ENCODE measurements around the gene TCEANC2. TPM values are rescaled to one million over a fixed set of nuclear protein-coding genes. Genes with fewer than 3 reads are reported as not detected.

Gene TCEANC2
- total RNA-seq, 4 donors from 2014 or later, result 4.3 to 5.8 (median 4.4) TPM

- Histone ChIP-seq H3K36me3 (no peaks in the 10 kb centered on the region), H3K27me3 (no peaks in the 10 kb centered on the region), H3K27ac (no peak overlapping the region), H3K4me1 (no peaks in the 10 kb centered on the region), H3K9me3 (no peaks in the 10 kb centered on the region), H3K4me3 (replicated peaks in 1 of 3) (no peak overlapping the region)
- 88 to 98% methylated on average over 3 of the region's 3 CpGs for WGBS, 2 donors
- no peak for TF ChIP-seq POLR2A (IDR thresholded peaks at IDR 0.05)
- TF ChIP-seq CTCF (IDR thresholded peaks at IDR 0.05), result no peak
- intact Hi-C loops (cut with DNase I), result no loop called here
- no peak for DNase-seq
These were observed 62.1 kb downstream of the TCEANC2 start for GRCh38 chr1:54115520-54115919.

- TF ChIP-seq POLR2A (IDR thresholded peaks at IDR 0.05), result no peak
- no peak for TF ChIP-seq CTCF (IDR thresholded peaks at IDR 0.05)
- 80 to 86% methylated on average over 11 of the region's 11 CpGs for WGBS, 2 donors
- DNase-seq, result no peak
- Histone ChIP-seq H3K36me3 (no peaks in the 10 kb centered on the region), H3K27me3 (no peaks in the 10 kb centered on the region), H3K4me1 (peaks cover 0 to 11% of the 10 kb centered on the region in 2 donors), H3K9me3 (no peaks in the 10 kb centered on the region), H3K4me3 (replicated peaks in 1 of 3) (no peak overlapping the region), H3K27ac (no peak overlapping the region)
- intact Hi-C loops (cut with DNase I), result no loop called here
These were observed 64.6 kb downstream of the TCEANC2 start for GRCh38 chr1:54117815-54118563.

- DNase-seq, result no peak
- H3K9me3 ChIP-seq, result no peaks in the 10 kb centered on the region
- no peak overlapping the region for H3K27ac ChIP-seq
- no peaks in the 10 kb centered on the region for H3K27me3 ChIP-seq
- H3K36me3 ChIP-seq, result no peaks in the 10 kb centered on the region
- no peak overlapping the region for H3K4me3 ChIP-seq (replicated peaks in 1 of 3)
- intact Hi-C loops (cut with DNase I), result no loop called here
- WGBS, 2 donors, result 71 to 72% methylated on average over 8 of the region's 8 CpGs
- no peak for TF ChIP-seq CTCF (IDR thresholded peaks at IDR 0.05)
- peaks cover 0 to 11% of the 10 kb centered on the region in 2 donors for H3K4me1 ChIP-seq
These were observed 65.3 kb downstream of the TCEANC2 start for GRCh38 chr1:54118704-54119103.

- H3K27me3 ChIP-seq, result no peaks in the 10 kb centered on the region
- no peak for TF ChIP-seq CTCF (IDR thresholded peaks at IDR 0.05)
- TF ChIP-seq POLR2A (IDR thresholded peaks at IDR 0.05), result no peak
- intact Hi-C loops (cut with DNase I), result loop anchor here (2.0 to 5.0 kb wide), 2 partner anchors 287 to 369 kb away; partner anchors contain the start of gene SSBP3
- no peak overlapping the region for H3K4me3 ChIP-seq (replicated peaks in 1 of 3)
- no peaks in the 10 kb centered on the region for H3K36me3 ChIP-seq
- WGBS, 2 donors, result 94% methylated on average over 13 of the region's 13 CpGs
- DNase-seq, result no peak
- peaks cover 0 to 18% of the 10 kb centered on the region in 2 donors for H3K4me1 ChIP-seq
- no peak overlapping the region for H3K27ac ChIP-seq
- H3K9me3 ChIP-seq, result no peaks in the 10 kb centered on the region
These were observed 66.8 kb downstream of the TCEANC2 start for GRCh38 chr1:54120018-54120697.

Measured in thyroid gland (tissue), 4 donors.